ENCODE data around the gene MEF2C.

DNA sequence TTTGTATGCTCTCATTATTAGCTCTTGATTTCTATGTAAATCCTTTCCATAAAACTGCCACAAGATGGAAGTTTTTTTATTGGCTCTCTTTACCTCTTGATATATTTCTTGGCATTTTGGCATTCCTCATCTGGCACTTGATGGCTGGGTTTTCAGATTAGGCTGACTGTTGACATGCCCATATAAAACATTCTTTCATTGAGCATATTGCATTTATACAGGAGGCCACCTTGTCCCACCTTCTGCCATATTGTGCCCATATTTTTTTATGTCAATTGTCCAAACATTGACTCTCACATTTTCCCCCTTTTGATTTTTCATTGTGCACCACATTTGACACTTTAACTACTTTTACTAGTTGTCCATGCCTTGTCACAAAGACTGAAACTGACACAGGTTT is 182.9 kb downstream of the MEF2C start:
- TF ChIP-seq POLR2AphosphoS5 (IDR thresholded peaks at IDR 0.05; ENCODE audit: borderline replicate concordance, low read depth, low read length) = no peak
- TF ChIP-seq EZH2 (IDR thresholded peaks at IDR 0.05) = no peak
- no peak for TF ChIP-seq FOXP2 (optimal IDR thresholded peaks at IDR 0.05; ENCODE audit: control extremely low read depth, extremely low read length, insufficient read depth)
